ENCODE measurements around the gene TEX261.

TEX261 gene

GRCh38 chr2:71008342-71008741 is 13.7 kb upstream of the TEX261 start:
- TF ChIP-seq SIN3A (IDR thresholded peaks at IDR 0.05; ENCODE audit: borderline replicate concordance, insufficient read depth, low read length) (no peak), POLR2AphosphoS5 (IDR thresholded peaks at IDR 0.05; ENCODE audit: low read depth, low read length) (no peak), REST (IDR thresholded peaks at IDR 0.05; ENCODE audit: insufficient read depth in 1 of 2, low read depth in 2 of 2, low read length in 2 of 2) (no peak), FOXP2 (optimal IDR thresholded peaks at IDR 0.05; ENCODE audit: borderline replicate concordance, extremely low read depth, extremely low read length, insufficient read depth) (no peak), TAF1 (IDR thresholded peaks at IDR 0.05; ENCODE audit: borderline replicate concordance, insufficient read depth, low read length) (no peak)

- TF ChIP-seq TAF1 (IDR thresholded peaks at IDR 0.05; ENCODE audit: borderline replicate concordance, insufficient read depth, low read length) (no peak), POLR2AphosphoS5 (IDR thresholded peaks at IDR 0.05; ENCODE audit: low read depth, low read length) (no peak), SIN3A (IDR thresholded peaks at IDR 0.05; ENCODE audit: borderline replicate concordance, insufficient read depth, low read length) (no peak)
These were observed 12.5 kb upstream of the TEX261 start for GRCh38 chr2:71006955-71007799.

- no peak for TF ChIP-seq POLR2AphosphoS5 (IDR thresholded peaks at IDR 0.05; ENCODE audit: low read depth, low read length)
- TF ChIP-seq SIN3A (IDR thresholded peaks at IDR 0.05; ENCODE audit: borderline replicate concordance, insufficient read depth, low read length): no peak
- TF ChIP-seq TAF1 (IDR thresholded peaks at IDR 0.05; ENCODE audit: borderline replicate concordance, insufficient read depth, low read length): no peak
These were observed 11.7 kb upstream of the TEX261 start for GRCh38 chr2:71006323-71006722.

- TF ChIP-seq POLR2AphosphoS5 (IDR thresholded peaks at IDR 0.05; ENCODE audit: low read depth, low read length) (no peak), SIN3A (IDR thresholded peaks at IDR 0.05; ENCODE audit: borderline replicate concordance, insufficient read depth, low read length) (no peak), FOXP2 (optimal IDR thresholded peaks at IDR 0.05; ENCODE audit: borderline replicate concordance, extremely low read depth, extremely low read length, insufficient read depth) (no peak), REST (IDR thresholded peaks at IDR 0.05; ENCODE audit: insufficient read depth in 1 of 2, low read depth in 2 of 2, low read length in 2 of 2) (no peak), TAF1 (IDR thresholded peaks at IDR 0.05; ENCODE audit: borderline replicate concordance, insufficient read depth, low read length) (no peak)
These were observed 10.9 kb upstream of the TEX261 start for GRCh38 chr2:71005271-71006202.

GRCh38 chr2:71004857-71005256 is 10.2 kb upstream of the TEX261 start:
- TF ChIP-seq SIN3A (IDR thresholded peaks at IDR 0.05; ENCODE audit: borderline replicate concordance, insufficient read depth, low read length): no peak
- TF ChIP-seq REST (IDR thresholded peaks at IDR 0.05; ENCODE audit: insufficient read depth in 1 of 2, low read depth in 2 of 2, low read length in 2 of 2): no peak
- no peak for TF ChIP-seq POLR2AphosphoS5 (IDR thresholded peaks at IDR 0.05; ENCODE audit: low read depth, low read length)
- no peak for TF ChIP-seq FOXP2 (optimal IDR thresholded peaks at IDR 0.05; ENCODE audit: borderline replicate concordance, extremely low read depth, extremely low read length, insufficient read depth)
- no peak for TF ChIP-seq TAF1 (IDR thresholded peaks at IDR 0.05; ENCODE audit: borderline replicate concordance, insufficient read depth, low read length)

Data from PFSK-1 (cell line).